ENCODE results near the gene PCED1B.

The PCED1B gene

DNA sequence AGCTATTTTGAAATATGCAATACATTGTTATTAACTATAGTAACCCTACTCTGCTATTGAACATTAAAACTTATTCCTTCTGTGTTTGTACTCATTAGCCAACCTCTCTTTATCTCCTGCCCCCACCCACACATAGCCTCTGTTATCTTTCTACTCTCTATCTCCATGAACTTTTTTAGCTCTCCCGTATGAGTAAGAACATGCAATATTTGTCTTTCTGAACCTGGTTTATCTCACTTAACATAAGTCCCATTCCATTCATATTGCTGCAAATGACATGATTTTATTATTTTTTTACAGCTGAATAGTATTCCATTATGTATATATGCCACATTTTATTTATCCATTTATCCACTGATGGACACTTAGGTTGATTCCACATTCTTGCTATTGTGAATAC lies 79.4 kb downstream of the PCED1B start:
- no peaks in the 10 kb centered on the region for H3K79me1 ChIP-seq (ENCODE audit: low read length)
- H3K9ac ChIP-seq (ENCODE audit: low read length) = no peak overlapping the region
- H3K27ac ChIP-seq (ENCODE audit: low read depth, low read length) = no peak overlapping the region
- H3K4me3 ChIP-seq (ENCODE audit: low read depth, low read length) = no peak overlapping the region
- no peaks in the 10 kb centered on the region for H3K27me3 ChIP-seq (ENCODE audit: insufficient read depth, low read length)
- H2AK5ac ChIP-seq (ENCODE audit: low read length) = no peak overlapping the region
- H4K12ac ChIP-seq (ENCODE audit: low read depth, low read length) = no peak overlapping the region
- H3K18ac ChIP-seq (ENCODE audit: low read length) = no peak overlapping the region
- no peak overlapping the region for H2BK5ac ChIP-seq (ENCODE audit: low read depth, low read length, poor library complexity)
- H3K79me2 ChIP-seq (ENCODE audit: control insufficient read depth, insufficient read depth, low read length, poor library complexity) = no peaks in the 10 kb centered on the region
- no peak overlapping the region for H4K91ac ChIP-seq (ENCODE audit: low read depth, low read length)
- H3K4ac ChIP-seq (ENCODE audit: low read depth, low read length) = no peak overlapping the region
- H4K8ac ChIP-seq (ENCODE audit: low read depth, low read length) = no peak overlapping the region
- H3K4me1 ChIP-seq (ENCODE audit: control insufficient read depth in 1 of 2, insufficient read depth in 2 of 2, low read length in 2 of 2) = no peaks in the 10 kb centered on the region
- no peaks in the 10 kb centered on the region for H3K9me3 ChIP-seq (ENCODE audit: insufficient read depth, low read depth, low read length)
- H2BK12ac ChIP-seq (ENCODE audit: low read length) = no peak overlapping the region
- no peak overlapping the region for H2AFZ ChIP-seq (ENCODE audit: insufficient read depth, low read length, poor library complexity)
- H2BK120ac ChIP-seq (ENCODE audit: insufficient read depth, low read length, poor library complexity) = no peak overlapping the region
- WGBS (ENCODE audit: extremely low coverage, insufficient coverage, insufficient read length) = no CpG with 5 or more reads among the region's 1 CpG
- H3K4me2 ChIP-seq (ENCODE audit: low read length) = no peak overlapping the region
- H3K14ac ChIP-seq (ENCODE audit: low read length) = no peak overlapping the region
- no peaks in the 10 kb centered on the region for H3K36me3 ChIP-seq (ENCODE audit: control insufficient read depth in 1 of 2, insufficient read depth in 2 of 2, low read length in 2 of 2)
- peak; percentile 6 to 75 for DNase-seq
- H3K23ac ChIP-seq (ENCODE audit: low read length) = no peak overlapping the region

DNA sequence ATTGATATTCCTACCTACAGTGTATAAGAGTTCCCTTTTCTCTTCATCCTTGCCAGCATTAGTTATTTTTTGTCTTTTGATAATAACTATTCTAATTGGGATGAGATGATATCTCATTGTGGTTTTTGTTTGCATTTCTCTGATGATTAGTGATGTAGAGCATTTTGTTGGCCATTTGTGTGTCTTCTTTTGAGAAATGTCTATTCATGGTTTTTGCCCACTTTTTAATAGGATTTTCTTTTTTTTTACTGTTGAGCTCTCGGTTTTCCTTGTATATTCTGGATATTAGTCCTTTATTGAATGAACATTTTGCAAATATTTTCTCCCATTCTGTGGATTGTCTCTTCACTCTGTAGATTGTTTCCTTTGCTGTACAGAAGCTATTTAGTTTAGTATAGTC lies 79.9 kb downstream of the PCED1B start:
- H2BK120ac ChIP-seq (ENCODE audit: insufficient read depth, low read length, poor library complexity) = no peak overlapping the region
- no peak overlapping the region for H4K8ac ChIP-seq (ENCODE audit: low read depth, low read length)
- H2AK5ac ChIP-seq (ENCODE audit: low read length) = no peak overlapping the region
- no peaks in the 10 kb centered on the region for H3K36me3 ChIP-seq (ENCODE audit: control insufficient read depth in 1 of 2, insufficient read depth in 2 of 2, low read length in 2 of 2)
- H2BK5ac ChIP-seq (ENCODE audit: low read depth, low read length, poor library complexity) = no peak overlapping the region
- no peak for DNase-seq
- no peak overlapping the region for H4K12ac ChIP-seq (ENCODE audit: low read depth, low read length)
- H3K9me3 ChIP-seq (ENCODE audit: insufficient read depth, low read depth, low read length) = no peaks in the 10 kb centered on the region
- no peaks in the 10 kb centered on the region for H3K27me3 ChIP-seq (ENCODE audit: insufficient read depth, low read length)
- H3K23ac ChIP-seq (ENCODE audit: low read length) = no peak overlapping the region
- no peak overlapping the region for H3K9ac ChIP-seq (ENCODE audit: low read length)
- H4K91ac ChIP-seq (ENCODE audit: low read depth, low read length) = no peak overlapping the region
- no peak overlapping the region for H2AFZ ChIP-seq (ENCODE audit: insufficient read depth, low read length, poor library complexity)
- H3K79me2 ChIP-seq (ENCODE audit: control insufficient read depth, insufficient read depth, low read length, poor library complexity) = no peaks in the 10 kb centered on the region
- H2BK12ac ChIP-seq (ENCODE audit: low read length) = no peak overlapping the region
- no peaks in the 10 kb centered on the region for H3K4me1 ChIP-seq (ENCODE audit: control insufficient read depth in 1 of 2, insufficient read depth in 2 of 2, low read length in 2 of 2)
- no peak overlapping the region for H3K4me2 ChIP-seq (ENCODE audit: low read length)
- H3K14ac ChIP-seq (ENCODE audit: low read length) = no peak overlapping the region
- H3K4ac ChIP-seq (ENCODE audit: low read depth, low read length) = no peak overlapping the region
- H3K4me3 ChIP-seq (ENCODE audit: low read depth, low read length) = no peak overlapping the region
- H3K27ac ChIP-seq (ENCODE audit: low read depth, low read length) = no peak overlapping the region
- no peak overlapping the region for H3K18ac ChIP-seq (ENCODE audit: low read length)
- H3K79me1 ChIP-seq (ENCODE audit: low read length) = no peaks in the 10 kb centered on the region
- WGBS (ENCODE audit: extremely low coverage, insufficient coverage, insufficient read length) = no CpG with 5 or more reads among the region's 1 CpG

DNA sequence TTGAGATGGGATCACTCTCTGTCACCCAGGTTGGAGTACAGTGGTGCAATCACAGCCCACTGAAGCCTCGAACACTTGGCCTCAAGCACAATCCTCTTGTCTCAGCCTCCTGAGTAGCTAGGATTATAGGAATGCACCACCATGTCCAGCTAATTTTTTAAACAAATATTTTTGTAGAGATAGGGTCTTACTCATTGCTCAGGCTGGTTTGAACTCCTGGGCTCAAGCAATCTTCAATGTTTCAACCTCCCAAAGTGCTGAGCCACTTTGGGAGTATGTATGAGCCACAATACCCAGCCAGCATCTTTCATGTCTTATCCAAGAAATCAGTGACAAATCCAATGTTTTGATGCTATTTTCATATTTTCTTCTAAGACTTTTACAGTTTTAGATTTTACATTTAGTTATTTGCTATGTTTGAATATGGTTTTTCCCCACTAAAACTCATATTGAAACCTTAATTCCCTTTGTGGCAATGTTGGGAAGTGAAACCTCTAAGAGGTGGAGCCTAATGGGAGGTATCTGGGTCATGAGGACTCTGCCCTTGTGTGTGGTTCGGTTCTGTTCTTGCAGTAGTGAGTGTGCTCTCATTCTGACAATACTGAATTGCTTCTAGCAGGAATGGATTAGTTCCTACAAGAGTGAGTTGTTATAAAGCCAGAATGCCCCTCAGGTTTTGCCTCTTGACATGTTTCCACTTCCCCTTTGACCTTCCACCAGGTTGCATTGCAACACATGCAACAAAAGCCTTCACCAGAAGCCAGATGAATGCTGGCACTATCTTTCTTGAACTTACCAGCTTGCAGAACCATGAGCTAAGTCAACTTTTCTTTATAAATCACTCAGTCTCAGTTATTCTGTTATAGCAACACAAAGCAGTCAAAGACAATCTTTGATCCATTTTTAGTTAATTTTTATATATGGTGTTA lies 81.2 kb downstream of the PCED1B start:
- Histone ChIP-seq H3K27me3 (ENCODE audit: insufficient read depth, low read length) (no peaks in the 10 kb centered on the region), H3K4ac (ENCODE audit: low read depth, low read length) (no peak overlapping the region), H3K79me2 (ENCODE audit: control insufficient read depth, insufficient read depth, low read length, poor library complexity) (no peaks in the 10 kb centered on the region), H2BK120ac (ENCODE audit: insufficient read depth, low read length, poor library complexity) (no peak overlapping the region), H3K14ac (ENCODE audit: low read length) (no peak overlapping the region), H3K18ac (ENCODE audit: low read length) (no peak overlapping the region), H4K91ac (ENCODE audit: low read depth, low read length) (no peak overlapping the region), H2AK5ac (ENCODE audit: low read length) (no peak overlapping the region), H3K4me3 (ENCODE audit: low read depth, low read length) (no peak overlapping the region), H3K79me1 (ENCODE audit: low read length) (no peaks in the 10 kb centered on the region), H2AFZ (ENCODE audit: insufficient read depth, low read length, poor library complexity) (no peak overlapping the region), H3K9ac (ENCODE audit: low read length) (no peak overlapping the region), H2BK5ac (ENCODE audit: low read depth, low read length, poor library complexity) (no peak overlapping the region), H4K8ac (ENCODE audit: low read depth, low read length) (no peak overlapping the region), H3K23ac (ENCODE audit: low read length) (no peak overlapping the region), H3K4me1 (ENCODE audit: control insufficient read depth in 1 of 2, insufficient read depth in 2 of 2, low read length in 2 of 2) (no peaks in the 10 kb centered on the region), H4K12ac (ENCODE audit: low read depth, low read length) (no peak overlapping the region), H3K4me2 (ENCODE audit: low read length) (no peak overlapping the region), H3K36me3 (ENCODE audit: control insufficient read depth in 1 of 2, insufficient read depth in 2 of 2, low read length in 2 of 2) (no peaks in the 10 kb centered on the region), H2BK12ac (ENCODE audit: low read length) (no peak overlapping the region), H3K27ac (ENCODE audit: low read depth, low read length) (no peak overlapping the region), H3K9me3 (ENCODE audit: insufficient read depth, low read depth, low read length) (no peaks in the 10 kb centered on the region)
- DNase-seq = peak; percentile 72 to 93
- no CpG with 5 or more reads among the region's 2 CpGs for WGBS (ENCODE audit: extremely low coverage, insufficient coverage, insufficient read length)

GRCh38 chr12:47164116-47164515 lies 84.7 kb downstream of the PCED1B start:
- H3K14ac ChIP-seq (ENCODE audit: low read length) = no peak overlapping the region
- H3K4me1 ChIP-seq (ENCODE audit: control insufficient read depth in 1 of 2, insufficient read depth in 2 of 2, low read length in 2 of 2) = no peaks in the 10 kb centered on the region
- H3K36me3 ChIP-seq (ENCODE audit: control insufficient read depth in 1 of 2, insufficient read depth in 2 of 2, low read length in 2 of 2) = no peaks in the 10 kb centered on the region
- DNase-seq = no peak
- no peaks in the 10 kb centered on the region for H3K79me1 ChIP-seq (ENCODE audit: low read length)
- H2AFZ ChIP-seq (ENCODE audit: insufficient read depth, low read length, poor library complexity) = no peak overlapping the region
- H3K27ac ChIP-seq (ENCODE audit: low read depth, low read length) = no peak overlapping the region
- no peak overlapping the region for H2BK120ac ChIP-seq (ENCODE audit: insufficient read depth, low read length, poor library complexity)
- H4K91ac ChIP-seq (ENCODE audit: low read depth, low read length) = no peak overlapping the region
- H4K12ac ChIP-seq (ENCODE audit: low read depth, low read length) = no peak overlapping the region
- H2AK5ac ChIP-seq (ENCODE audit: low read length) = no peak overlapping the region
- no peak overlapping the region for H3K18ac ChIP-seq (ENCODE audit: low read length)
- H3K27me3 ChIP-seq (ENCODE audit: insufficient read depth, low read length) = no peaks in the 10 kb centered on the region
- no peaks in the 10 kb centered on the region for H3K9me3 ChIP-seq (ENCODE audit: insufficient read depth, low read depth, low read length)
- H4K8ac ChIP-seq (ENCODE audit: low read depth, low read length) = no peak overlapping the region
- H3K9ac ChIP-seq (ENCODE audit: low read length) = no peak overlapping the region
- H3K4ac ChIP-seq (ENCODE audit: low read depth, low read length) = no peak overlapping the region
- H2BK5ac ChIP-seq (ENCODE audit: low read depth, low read length, poor library complexity) = no peak overlapping the region
- H3K4me2 ChIP-seq (ENCODE audit: low read length) = no peak overlapping the region
- no peak overlapping the region for H2BK12ac ChIP-seq (ENCODE audit: low read length)
- H3K79me2 ChIP-seq (ENCODE audit: control insufficient read depth, insufficient read depth, low read length, poor library complexity) = no peaks in the 10 kb centered on the region
- H3K23ac ChIP-seq (ENCODE audit: low read length) = no peak overlapping the region
- no peak overlapping the region for H3K4me3 ChIP-seq (ENCODE audit: low read depth, low read length)

Data from trophoblast cell (in vitro differentiated cells and primary cell).